ENCODE results near the gene RPS27.

The RPS27 gene

GRCh38 chr1:153951183-153951582, 39.4 kb upstream of the RPS27 start:
- Histone ChIP-seq H3K27me3 (ENCODE audit: control insufficient read depth in 2 of 2, insufficient read depth in 2 of 2, low read length in 2 of 2) (no peaks in the 10 kb centered on the region), H3K36me3 (ENCODE audit: control insufficient read depth in 2 of 2, insufficient read depth in 2 of 2, low read length in 2 of 2) (peaks cover 49 to 64% of the 10 kb centered on the region in 2 donors), H3K9me3 (ENCODE audit: control insufficient read depth in 2 of 2, low read length in 2 of 2) (no peaks in the 10 kb centered on the region), H3K9ac (ENCODE audit: low read depth in 1 of 2, low read length in 2 of 2) (no peak overlapping the region), H3K4me1 (ENCODE audit: control insufficient read depth in 2 of 2, insufficient read depth in 2 of 2, low read length in 2 of 2) (peaks cover 10 to 11% of the 10 kb centered on the region in 2 donors), H3K4me3 (ENCODE audit: low read length in 2 of 2) (no peak overlapping the region), H3K27ac (ENCODE audit: low read depth in 2 of 2, low read length in 2 of 2) (no peak overlapping the region)

DNA sequence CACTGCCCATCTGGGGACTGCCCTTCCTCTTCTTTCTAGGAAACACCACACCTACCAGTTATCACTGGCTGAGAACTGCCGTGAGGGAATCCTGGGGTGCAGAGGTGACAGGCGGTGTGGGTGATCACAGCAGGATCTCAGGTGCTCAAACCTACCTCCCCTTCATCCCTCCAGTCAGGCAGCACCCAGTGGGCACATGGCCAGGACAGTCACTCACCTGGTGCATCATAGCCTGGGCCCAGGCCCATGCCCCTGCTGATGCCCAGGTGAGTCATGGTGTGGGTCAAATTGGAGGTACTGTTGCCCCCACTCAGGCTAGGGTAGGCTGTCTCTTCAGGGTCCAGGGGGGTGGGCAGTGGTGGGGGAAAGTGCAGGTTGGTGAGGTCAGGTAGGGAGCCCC, 38.8 kb upstream of the RPS27 start:
- Histone ChIP-seq H3K36me3 (ENCODE audit: control insufficient read depth in 2 of 2, insufficient read depth in 2 of 2, low read length in 2 of 2) (peaks cover 49 to 64% of the 10 kb centered on the region in 2 donors), H3K4me3 (ENCODE audit: low read length in 2 of 2) (no peak overlapping the region), H3K9me3 (ENCODE audit: control insufficient read depth in 2 of 2, low read length in 2 of 2) (no peaks in the 10 kb centered on the region), H3K4me1 (ENCODE audit: control insufficient read depth in 2 of 2, insufficient read depth in 2 of 2, low read length in 2 of 2) (peaks cover 11 to 14% of the 10 kb centered on the region in 2 donors), H3K27me3 (ENCODE audit: control insufficient read depth in 2 of 2, insufficient read depth in 2 of 2, low read length in 2 of 2) (no peaks in the 10 kb centered on the region), H3K27ac (ENCODE audit: low read depth in 2 of 2, low read length in 2 of 2) (no peak overlapping the region), H3K9ac (ENCODE audit: low read depth in 1 of 2, low read length in 2 of 2) (no peak overlapping the region)

DNA sequence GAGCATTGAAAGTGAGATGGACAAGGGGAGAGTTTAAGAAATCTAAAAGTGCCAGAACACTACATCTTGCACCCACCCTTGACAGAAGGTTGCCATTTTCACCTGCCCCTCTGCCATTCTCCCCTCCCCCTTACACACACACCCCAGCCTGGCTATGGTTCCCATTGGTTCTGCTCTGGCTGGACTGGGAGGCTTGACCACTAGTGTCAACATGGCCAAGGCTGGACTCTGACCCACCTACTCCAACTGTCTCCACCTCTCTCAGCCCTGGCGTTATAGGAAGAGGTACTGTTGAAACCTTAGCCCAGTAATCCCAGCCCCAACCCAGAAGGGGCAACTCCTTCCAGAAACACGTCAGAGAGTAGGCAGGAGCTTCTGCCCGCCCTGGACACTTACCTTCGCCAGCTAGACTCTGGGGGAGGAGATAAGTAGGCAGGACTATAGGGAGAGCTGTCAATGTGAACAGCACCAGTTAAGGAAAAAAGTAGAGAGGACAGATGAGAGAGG, 36.6 kb upstream of the RPS27 start:
- no peak overlapping the region for H3K9ac ChIP-seq (ENCODE audit: low read depth in 1 of 2, low read length in 2 of 2)
- no peak overlapping the region for H3K27ac ChIP-seq (ENCODE audit: low read depth in 2 of 2, low read length in 2 of 2)
- peaks cover 16 to 23% of the 10 kb centered on the region in 2 donors for H3K4me1 ChIP-seq (ENCODE audit: control insufficient read depth in 2 of 2, insufficient read depth in 2 of 2, low read length in 2 of 2)
- H3K36me3 ChIP-seq (ENCODE audit: control insufficient read depth in 2 of 2, insufficient read depth in 2 of 2, low read length in 2 of 2), result peaks cover 39 to 50% of the 10 kb centered on the region in 2 donors
- no peaks in the 10 kb centered on the region for H3K27me3 ChIP-seq (ENCODE audit: control insufficient read depth in 2 of 2, insufficient read depth in 2 of 2, low read length in 2 of 2)
- H3K9me3 ChIP-seq (ENCODE audit: control insufficient read depth in 2 of 2, low read length in 2 of 2), result no peaks in the 10 kb centered on the region
- no peak overlapping the region for H3K4me3 ChIP-seq (ENCODE audit: low read length in 2 of 2)

DNA sequence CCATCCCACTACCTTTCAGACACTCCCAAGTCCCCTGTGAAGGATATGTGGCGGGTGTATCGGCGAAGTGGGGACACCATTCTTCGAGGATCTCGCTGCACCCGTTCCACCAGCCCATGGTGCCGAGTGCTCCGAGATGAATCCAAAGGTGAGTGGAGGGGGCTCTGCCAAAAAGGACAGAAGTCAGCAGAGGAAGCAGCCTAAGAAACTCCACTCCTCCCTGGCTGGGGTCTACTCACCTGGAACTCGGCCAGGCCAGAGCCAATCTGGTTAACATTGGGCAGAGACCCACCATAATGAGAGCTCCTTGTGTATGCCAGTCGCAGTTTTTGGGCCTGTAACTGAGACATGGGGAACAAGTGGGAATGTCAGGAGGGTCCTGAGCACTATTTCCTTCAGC, 35.7 kb upstream of the RPS27 start:
- Histone ChIP-seq H3K4me3 (ENCODE audit: low read length in 2 of 2) (no peak overlapping the region), H3K9ac (ENCODE audit: low read depth in 1 of 2, low read length in 2 of 2) (no peak overlapping the region), H3K9me3 (ENCODE audit: control insufficient read depth in 2 of 2, low read length in 2 of 2) (no peaks in the 10 kb centered on the region), H3K4me1 (ENCODE audit: control insufficient read depth in 2 of 2, insufficient read depth in 2 of 2, low read length in 2 of 2) (peaks cover 16 to 27% of the 10 kb centered on the region in 2 donors), H3K27ac (ENCODE audit: low read depth in 2 of 2, low read length in 2 of 2) (no peak overlapping the region), H3K36me3 (ENCODE audit: control insufficient read depth in 2 of 2, insufficient read depth in 2 of 2, low read length in 2 of 2) (peaks cover 34 to 51% of the 10 kb centered on the region in 2 donors), H3K27me3 (ENCODE audit: control insufficient read depth in 2 of 2, insufficient read depth in 2 of 2, low read length in 2 of 2) (no peaks in the 10 kb centered on the region)

DNA sequence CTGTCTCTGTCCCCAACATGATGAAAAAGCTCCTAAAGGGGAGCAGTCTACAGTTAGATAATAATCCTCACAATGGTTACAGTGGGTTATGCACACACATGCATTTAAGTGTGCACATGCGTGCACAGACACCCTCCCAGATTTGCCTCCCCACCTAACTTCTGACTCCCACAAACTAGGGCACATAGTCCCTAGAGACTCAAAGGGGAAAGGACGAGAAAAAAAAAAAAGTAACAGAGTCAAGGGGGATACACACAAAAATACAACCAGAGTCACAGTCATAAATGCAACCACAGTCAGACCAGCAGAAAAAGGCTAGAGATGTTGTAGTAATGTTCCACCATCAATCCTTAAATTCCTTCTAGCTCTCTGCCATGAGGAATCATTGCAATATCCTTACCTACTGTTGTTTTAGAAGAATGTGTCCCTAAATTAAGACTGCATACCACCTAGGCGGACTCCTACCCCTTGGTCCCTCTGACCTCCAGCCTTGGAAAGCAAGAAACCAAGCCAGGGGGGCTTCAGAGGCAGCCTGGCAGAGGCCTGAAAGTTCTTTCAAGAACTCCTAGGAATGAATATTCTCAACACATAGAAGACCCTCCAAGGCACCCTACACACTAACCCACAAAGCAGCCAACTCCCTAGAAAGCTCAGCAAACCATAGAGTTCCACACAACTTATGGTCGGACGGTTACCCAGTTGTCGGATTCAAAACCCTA, 33.4 kb upstream of the RPS27 start:
- peak overlapping the region; percentile 87 to 94 for H3K9ac ChIP-seq (ENCODE audit: low read depth in 1 of 2, low read length in 2 of 2)
- peak overlapping the region; percentile 82 to 98 for H3K4me3 ChIP-seq (ENCODE audit: low read length in 2 of 2)
- H3K9me3 ChIP-seq (ENCODE audit: control insufficient read depth in 2 of 2, low read length in 2 of 2), result no peaks in the 10 kb centered on the region
- H3K4me1 ChIP-seq (ENCODE audit: control insufficient read depth in 2 of 2, insufficient read depth in 2 of 2, low read length in 2 of 2), result peaks cover 20 to 35% of the 10 kb centered on the region in 2 donors
- peaks cover 18 to 35% of the 10 kb centered on the region in 2 donors for H3K36me3 ChIP-seq (ENCODE audit: control insufficient read depth in 2 of 2, insufficient read depth in 2 of 2, low read length in 2 of 2)
- H3K27me3 ChIP-seq (ENCODE audit: control insufficient read depth in 2 of 2, insufficient read depth in 2 of 2, low read length in 2 of 2), result no peaks in the 10 kb centered on the region
- H3K27ac ChIP-seq (ENCODE audit: low read depth in 2 of 2, low read length in 2 of 2), result peak overlapping the region in 1 of 2 donors; percentile 95

- Histone ChIP-seq H3K36me3 (ENCODE audit: control insufficient read depth in 2 of 2, insufficient read depth in 2 of 2, low read length in 2 of 2) (peaks cover 13 to 29% of the 10 kb centered on the region in 2 donors), H3K9ac (ENCODE audit: low read depth in 1 of 2, low read length in 2 of 2) (peak overlapping the region; percentile 87 to 94), H3K9me3 (ENCODE audit: control insufficient read depth in 2 of 2, low read length in 2 of 2) (no peaks in the 10 kb centered on the region), H3K4me3 (ENCODE audit: low read length in 2 of 2) (peak overlapping the region; percentile 82 to 98), H3K27ac (ENCODE audit: low read depth in 2 of 2, low read length in 2 of 2) (peak overlapping the region; percentile 93 to 95), H3K4me1 (ENCODE audit: control insufficient read depth in 2 of 2, insufficient read depth in 2 of 2, low read length in 2 of 2) (peaks cover 26 to 41% of the 10 kb centered on the region in 2 donors), H3K27me3 (ENCODE audit: control insufficient read depth in 2 of 2, insufficient read depth in 2 of 2, low read length in 2 of 2) (no peaks in the 10 kb centered on the region)
Measured at GRCh38 chr1:153957744-153958110, 32.8 kb upstream of the RPS27 start.

DNA sequence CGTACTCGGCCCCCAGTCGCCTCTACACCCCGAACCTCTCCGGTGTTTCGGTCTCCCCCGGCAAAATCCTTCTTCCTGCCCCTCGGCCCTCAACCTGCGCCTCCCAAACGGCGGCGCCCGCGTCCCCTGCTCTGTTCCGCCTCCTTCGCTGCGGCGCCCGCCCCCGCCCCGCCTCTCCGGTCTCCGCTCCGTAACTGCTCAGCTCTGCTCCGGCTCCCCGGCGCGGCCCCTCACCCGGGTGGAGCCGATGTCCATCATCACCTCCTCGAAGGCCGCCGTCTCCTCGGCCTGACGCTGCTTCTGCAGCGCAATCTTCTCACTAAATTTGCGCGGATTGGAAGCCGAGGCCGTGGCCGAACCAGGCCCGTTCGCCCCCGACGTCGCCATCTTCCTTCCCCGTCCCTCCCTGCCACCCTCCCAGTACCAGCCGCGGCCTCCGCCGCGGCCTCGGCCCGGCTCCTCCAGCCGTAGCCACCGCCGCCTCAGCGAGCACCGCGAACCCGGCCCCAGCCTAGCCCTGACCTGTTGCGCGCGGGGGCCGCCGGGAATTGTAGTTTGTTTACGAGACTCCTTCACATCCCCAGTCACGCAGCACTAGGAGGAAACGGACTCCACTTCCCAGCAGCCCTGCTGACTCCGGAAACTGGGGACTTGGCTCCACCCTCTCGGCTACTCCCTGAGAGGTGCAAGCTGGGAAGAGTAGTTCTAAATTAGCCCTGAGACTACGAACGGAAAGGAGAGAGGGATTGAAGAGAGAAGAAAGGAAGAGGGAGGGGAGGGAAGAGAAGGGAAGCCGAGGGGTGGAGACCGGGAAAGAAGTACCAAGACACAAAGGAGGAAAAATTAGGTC, 32.2 kb upstream of the RPS27 start, which contains the start of gene CRTC2:
TSS of gene CRTC2 (minus strand) at position 502 of the 850 bp plus-strand sequence. CDS start at position 387, 115 bp downstream.
- Histone ChIP-seq H3K4me3 (ENCODE audit: low read length in 2 of 2) (peak within 1 kb of the TSS; percentile 82 to 98), H3K36me3 (ENCODE audit: control insufficient read depth in 2 of 2, insufficient read depth in 2 of 2, low read length in 2 of 2) (peaks cover 12 to 26% of the 10 kb centered on the region in 2 donors), H3K27me3 (ENCODE audit: control insufficient read depth in 2 of 2, insufficient read depth in 2 of 2, low read length in 2 of 2) (no peaks in the 10 kb centered on the region), H3K4me1 (ENCODE audit: control insufficient read depth in 2 of 2, insufficient read depth in 2 of 2, low read length in 2 of 2) (peaks cover 31 to 45% of the 10 kb centered on the region in 2 donors), H3K9ac (ENCODE audit: low read depth in 1 of 2, low read length in 2 of 2) (peak within 1 kb of the TSS; percentile 87 to 94), H3K27ac (ENCODE audit: low read depth in 2 of 2, low read length in 2 of 2) (peak within 1 kb of the TSS; percentile 93 to 95), H3K9me3 (ENCODE audit: control insufficient read depth in 2 of 2, low read length in 2 of 2) (no peaks in the 10 kb centered on the region)

DNA sequence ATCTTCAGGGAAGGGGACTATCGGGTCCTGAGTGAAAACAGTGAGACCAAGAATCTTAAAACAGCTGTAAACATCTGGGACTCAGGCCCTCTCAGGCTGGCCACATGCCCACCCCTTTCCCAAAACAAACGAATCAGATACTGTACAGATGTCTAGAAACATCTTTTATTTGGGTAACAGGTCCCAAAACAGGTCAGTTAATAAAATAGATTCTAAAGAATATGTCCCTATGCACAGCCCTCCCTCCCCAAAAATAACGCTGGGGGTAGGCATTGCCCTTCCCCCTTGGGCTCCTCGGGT, 31.7 kb upstream of the RPS27 start:
- Histone ChIP-seq H3K36me3 (ENCODE audit: control insufficient read depth in 2 of 2, insufficient read depth in 2 of 2, low read length in 2 of 2) (peaks cover 12 to 20% of the 10 kb centered on the region in 2 donors), H3K4me1 (ENCODE audit: control insufficient read depth in 2 of 2, insufficient read depth in 2 of 2, low read length in 2 of 2) (peaks cover 32 to 45% of the 10 kb centered on the region in 2 donors), H3K9ac (ENCODE audit: low read depth in 1 of 2, low read length in 2 of 2) (peak overlapping the region; percentile 33 to 44), H3K27ac (ENCODE audit: low read depth in 2 of 2, low read length in 2 of 2) (peak overlapping the region; percentile 62 to 95), H3K4me3 (ENCODE audit: low read length in 2 of 2) (peak overlapping the region; percentile 82 to 98), H3K27me3 (ENCODE audit: control insufficient read depth in 2 of 2, insufficient read depth in 2 of 2, low read length in 2 of 2) (no peaks in the 10 kb centered on the region), H3K9me3 (ENCODE audit: control insufficient read depth in 2 of 2, low read length in 2 of 2) (no peaks in the 10 kb centered on the region)

GRCh38 chr1:153959454-153959853, 31.1 kb upstream of the RPS27 start:
- Histone ChIP-seq H3K27me3 (ENCODE audit: control insufficient read depth in 2 of 2, insufficient read depth in 2 of 2, low read length in 2 of 2) (no peaks in the 10 kb centered on the region), H3K4me3 (ENCODE audit: low read length in 2 of 2) (no peak overlapping the region), H3K36me3 (ENCODE audit: control insufficient read depth in 2 of 2, insufficient read depth in 2 of 2, low read length in 2 of 2) (peaks cover 9 to 15% of the 10 kb centered on the region in 2 donors), H3K27ac (ENCODE audit: low read depth in 2 of 2, low read length in 2 of 2) (peak overlapping the region; percentile 50 to 95), H3K9ac (ENCODE audit: low read depth in 1 of 2, low read length in 2 of 2) (peak overlapping the region in 1 of 2 donors; percentile 33), H3K9me3 (ENCODE audit: control insufficient read depth in 2 of 2, low read length in 2 of 2) (no peaks in the 10 kb centered on the region), H3K4me1 (ENCODE audit: control insufficient read depth in 2 of 2, insufficient read depth in 2 of 2, low read length in 2 of 2) (peaks cover 38 to 49% of the 10 kb centered on the region in 2 donors)

DNA sequence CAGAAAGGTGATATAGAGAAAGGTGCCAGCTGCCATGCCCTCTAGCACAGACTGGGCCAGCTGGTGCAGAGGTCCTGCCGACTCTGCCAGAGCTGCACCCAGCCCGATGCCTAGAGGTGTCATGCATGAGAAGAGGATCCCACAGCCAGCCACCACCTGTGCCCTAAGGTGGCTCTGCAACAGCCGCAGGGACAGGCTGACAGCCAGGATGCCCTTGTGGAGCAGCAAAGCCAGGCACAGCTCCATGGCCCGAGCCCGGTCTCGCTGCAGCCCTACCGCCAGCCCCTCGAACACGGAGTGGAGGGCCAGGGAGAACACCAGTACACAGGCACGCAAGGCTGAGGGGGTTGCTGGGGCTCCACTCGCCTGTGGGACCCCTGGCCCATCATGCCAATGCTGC, 30.4 kb upstream of the RPS27 start:
- no peak overlapping the region for H3K27ac ChIP-seq (ENCODE audit: low read depth in 2 of 2, low read length in 2 of 2)

More for the DNA sequence above, 30.4 kb upstream of the RPS27 start:
- Histone ChIP-seq H3K4me3 (ENCODE audit: low read length in 2 of 2) (no peak overlapping the region), H3K9ac (ENCODE audit: low read depth in 1 of 2, low read length in 2 of 2) (no peak overlapping the region), H3K36me3 (ENCODE audit: control insufficient read depth in 2 of 2, insufficient read depth in 2 of 2, low read length in 2 of 2) (peaks cover 6 to 10% of the 10 kb centered on the region in 2 donors), H3K9me3 (ENCODE audit: control insufficient read depth in 2 of 2, low read length in 2 of 2) (no peaks in the 10 kb centered on the region), H3K27me3 (ENCODE audit: control insufficient read depth in 2 of 2, insufficient read depth in 2 of 2, low read length in 2 of 2) (no peaks in the 10 kb centered on the region), H3K4me1 (ENCODE audit: control insufficient read depth in 2 of 2, insufficient read depth in 2 of 2, low read length in 2 of 2) (peaks cover 38 to 49% of the 10 kb centered on the region in 2 donors)

Measured in mucosa of rectum (tissue), 2 donors.